ENCODE data around the gene SPEM3. TPM values are rescaled to one million over a fixed set of nuclear protein-coding genes. Genes with fewer than 3 reads are reported as not detected.

Gene SPEM3
- total and polyA plus RNA-seq, 10 donors, result not detected

DNA sequence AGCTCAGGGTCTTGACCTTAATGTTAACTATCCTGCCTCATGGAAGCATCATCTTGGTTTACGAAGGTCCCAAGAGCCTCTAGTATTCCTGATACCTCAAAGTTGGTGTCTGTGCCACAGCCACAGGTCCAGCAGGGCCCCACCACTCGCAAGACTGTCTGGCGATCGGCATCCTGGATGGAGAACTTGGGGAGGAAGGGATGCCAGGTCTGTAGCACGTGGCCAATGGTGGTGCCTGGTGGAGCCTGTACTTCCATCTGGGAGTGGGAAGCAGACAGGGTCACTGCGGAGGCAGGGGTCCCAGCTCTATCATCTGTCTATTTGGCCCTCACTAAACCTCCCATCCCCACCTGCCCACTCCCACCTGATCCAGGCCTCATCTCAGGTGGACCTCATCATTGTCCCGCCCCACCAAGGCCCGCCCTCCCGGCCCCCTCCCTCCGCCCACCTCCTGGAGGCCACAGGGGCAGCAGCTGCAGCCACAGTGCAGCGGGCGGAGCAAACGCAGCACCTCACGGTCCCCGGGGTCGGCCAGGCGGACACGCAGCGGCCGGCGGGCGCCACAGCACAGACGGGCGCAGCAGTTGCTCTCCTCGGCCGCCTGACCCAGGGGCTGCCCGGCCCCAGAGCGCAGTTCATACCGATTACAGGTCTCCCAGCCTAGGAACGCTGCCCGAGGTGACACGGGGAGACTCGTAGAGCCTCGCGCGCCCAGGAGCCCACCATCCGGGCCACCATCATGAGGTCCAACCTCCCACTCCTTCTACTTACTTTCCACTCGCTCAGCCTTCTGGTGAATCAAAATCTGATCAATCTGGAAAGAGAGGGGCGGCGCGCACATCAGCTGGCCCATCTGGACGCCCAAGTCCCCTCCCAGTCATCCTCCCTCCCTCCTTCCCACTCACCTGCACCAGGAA is 35.7 kb upstream of the SPEM3 start:
- peaks cover 0 to 53% (median 28%) of the 10 kb centered on the region in 6 donors for H3K36me3 ChIP-seq
- peak overlapping the region; percentile 77 to 94 (median 81) for H3K4me3 ChIP-seq
- no peaks in the 10 kb centered on the region for H3K9me3 ChIP-seq
- DNase-seq, result no peak
- no peaks in the 10 kb centered on the region for H3K27me3 ChIP-seq (replicated peaks in 1 of 7)
- intact Hi-C loops (cut with DNase I; ENCODE audit: low total_unique reads), result no loop called here
- peaks cover 7 to 60% (median 42%) of the 10 kb centered on the region in 6 donors for H3K4me1 ChIP-seq
- 81 to 90% (median 83%) methylated on average over 26 to 42 of the region's 42 CpGs for WGBS, 5 donors
- TF ChIP-seq, protein P1, sequence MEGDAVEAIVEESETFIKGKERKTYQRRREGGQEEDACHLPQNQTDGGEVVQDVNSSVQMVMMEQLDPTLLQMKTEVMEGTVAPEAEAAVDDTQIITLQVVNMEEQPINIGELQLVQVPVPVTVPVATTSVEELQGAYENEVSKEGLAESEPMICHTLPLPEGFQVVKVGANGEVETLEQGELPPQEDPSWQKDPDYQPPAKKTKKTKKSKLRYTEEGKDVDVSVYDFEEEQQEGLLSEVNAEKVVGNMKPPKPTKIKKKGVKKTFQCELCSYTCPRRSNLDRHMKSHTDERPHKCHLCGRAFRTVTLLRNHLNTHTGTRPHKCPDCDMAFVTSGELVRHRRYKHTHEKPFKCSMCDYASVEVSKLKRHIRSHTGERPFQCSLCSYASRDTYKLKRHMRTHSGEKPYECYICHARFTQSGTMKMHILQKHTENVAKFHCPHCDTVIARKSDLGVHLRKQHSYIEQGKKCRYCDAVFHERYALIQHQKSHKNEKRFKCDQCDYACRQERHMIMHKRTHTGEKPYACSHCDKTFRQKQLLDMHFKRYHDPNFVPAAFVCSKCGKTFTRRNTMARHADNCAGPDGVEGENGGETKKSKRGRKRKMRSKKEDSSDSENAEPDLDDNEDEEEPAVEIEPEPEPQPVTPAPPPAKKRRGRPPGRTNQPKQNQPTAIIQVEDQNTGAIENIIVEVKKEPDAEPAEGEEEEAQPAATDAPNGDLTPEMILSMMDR (IDR thresholded peaks at IDR 0.05 in 8 of 11, conservative IDR thresholded peaks at IDR 0.05 in 3 of 11), result no peak
- TF ChIP-seq POLR2A (IDR thresholded peaks at IDR 0.05), result no peak
- no peak for TF ChIP-seq POLR2AphosphoS5 (IDR thresholded peaks at IDR 0.05)
- peak overlapping the region in 7 of 8 donors; percentile 66 to 98 (median 93) for H3K27ac ChIP-seq

DNA sequence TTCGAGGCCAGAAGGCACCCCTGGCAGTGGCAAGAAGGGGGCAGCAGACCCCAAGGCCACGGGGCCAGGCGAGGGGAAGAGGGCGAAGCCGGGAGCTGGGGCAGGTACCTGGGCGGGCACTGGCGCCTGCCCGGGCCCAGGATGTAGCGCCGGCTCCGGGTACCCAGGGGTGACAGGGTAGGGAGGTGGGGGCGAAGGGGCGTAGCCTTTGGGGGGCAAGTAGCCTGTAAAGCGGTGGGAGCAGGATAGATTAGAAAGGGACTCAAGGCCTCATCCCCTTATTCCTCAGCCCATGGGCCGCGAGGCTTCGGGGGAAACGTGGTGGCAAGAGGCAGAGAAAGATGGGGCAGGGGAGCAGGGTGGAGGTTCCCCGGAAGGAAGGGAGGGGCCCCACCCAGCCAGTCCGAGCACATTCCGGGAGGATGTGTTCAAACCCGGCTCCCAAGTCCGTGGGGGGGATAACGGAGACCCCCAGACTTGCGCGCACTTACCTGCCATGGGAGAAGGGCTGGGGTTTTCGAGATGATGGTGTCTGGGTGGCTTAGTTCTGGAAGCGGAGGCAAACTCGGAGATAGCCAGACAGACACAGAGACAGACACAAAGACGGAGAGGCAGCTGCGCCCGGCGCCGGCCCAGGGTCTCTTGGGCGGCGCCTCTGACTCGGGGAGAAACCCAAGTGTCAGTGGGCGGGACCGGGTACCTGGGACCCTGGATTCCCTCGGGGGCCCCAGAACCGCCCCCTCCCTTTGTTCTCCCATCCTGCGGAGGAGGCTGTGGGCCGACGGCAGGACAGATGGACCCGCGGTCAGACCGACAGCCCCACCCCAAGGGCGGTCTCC is 34.8 kb upstream of the SPEM3 start:
- Histone ChIP-seq H3K27me3 (replicated peaks in 1 of 7) (no peaks in the 10 kb centered on the region), H3K9me3 (no peaks in the 10 kb centered on the region), H3K27ac (peak overlapping the region; percentile 66 to 98 (median 94)), H3K36me3 (peaks cover 0 to 44% (median 22%) of the 10 kb centered on the region in 6 donors), H3K4me1 (peaks cover 7 to 60% (median 42%) of the 10 kb centered on the region in 6 donors), H3K4me3 (peak overlapping the region; percentile 77 to 94 (median 81))
- TF ChIP-seq POLR2AphosphoS5 (IDR thresholded peaks at IDR 0.05) (no peak), POLR2A (IDR thresholded peaks at IDR 0.05) (no peak)
- TF ChIP-seq, protein P1 (IDR thresholded peaks at IDR 0.05 in 8 of 11, conservative IDR thresholded peaks at IDR 0.05 in 3 of 11), result no peak
- DNase-seq, result peak; percentile 84
- 3 to 13% (median 7%) methylated on average over 29 to 48 of the region's 48 CpGs for WGBS, 5 donors
- intact Hi-C loops (cut with DNase I; ENCODE audit: low total_unique reads), result no loop called here

DNA sequence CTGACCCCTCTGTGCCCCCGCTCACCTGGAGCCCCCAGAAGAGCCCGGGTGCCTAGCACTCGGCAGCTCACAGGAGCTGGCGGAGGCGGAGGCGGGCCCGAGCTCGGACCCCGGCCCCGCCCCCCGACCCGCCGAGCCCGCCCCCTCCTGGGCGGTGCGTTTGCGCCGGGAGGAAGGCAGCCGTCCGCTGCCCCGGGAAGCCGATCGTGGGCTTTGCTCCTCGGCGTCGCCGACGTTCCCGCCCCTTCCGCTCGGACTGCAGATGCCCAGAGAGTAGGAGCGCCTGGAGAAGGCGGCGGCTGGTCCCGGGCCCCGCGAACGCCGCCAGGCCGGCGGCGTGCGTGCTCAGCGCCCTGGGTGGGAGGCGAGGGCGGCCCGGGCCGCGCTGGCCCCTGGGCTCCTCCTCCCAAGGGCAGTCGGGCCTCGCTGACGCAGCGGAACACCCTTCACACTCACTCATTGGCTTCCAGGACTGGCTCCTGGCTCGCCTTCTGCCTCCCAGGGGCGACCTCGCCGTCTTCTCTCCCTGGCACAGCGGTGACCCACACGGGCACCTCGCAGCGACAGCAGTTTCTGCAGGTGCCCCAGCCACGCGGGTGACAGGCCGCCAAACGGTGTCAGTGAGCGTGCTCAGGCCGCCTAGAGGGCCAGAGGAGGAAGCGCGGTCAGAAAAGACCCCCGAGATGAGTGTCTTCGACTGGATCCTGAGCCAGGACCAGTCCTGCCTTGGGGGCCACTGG is 34.0 kb upstream of the SPEM3 start, which contains the start of gene PLSCR3:
TSS of gene PLSCR3 (minus strand) at position 74 of the 740 bp plus-strand sequence. CDS start 415 bp downstream, outside the sequence.
- 0 to 3% (median 1%) methylated on average over 18 to 71 of the region's 71 CpGs for WGBS, 5 donors
- H3K36me3 ChIP-seq, result peaks cover 0 to 36% (median 14%) of the 10 kb centered on the region in 6 donors
- intact Hi-C loops (cut with DNase I; ENCODE audit: low total_unique reads), result no loop called here
- TF ChIP-seq POLR2A (IDR thresholded peaks at IDR 0.05) (peak in 2 of 3 donors; percentile 69 to 84), POLR2AphosphoS5 (IDR thresholded peaks at IDR 0.05) (peak; percentile 96 to 97 (median 96))
- TF ChIP-seq, protein P1 (IDR thresholded peaks at IDR 0.05 in 8 of 11, conservative IDR thresholded peaks at IDR 0.05 in 3 of 11), result peak in 7 of 11 experiments; percentile 16 to 74 (median 52)
- peak within 1 kb of the TSS; percentile 77 to 94 (median 81) for H3K4me3 ChIP-seq
- peaks cover 7 to 55% (median 42%) of the 10 kb centered on the region in 6 donors for H3K4me1 ChIP-seq
- DNase-seq, result peak; percentile 97
- H3K9me3 ChIP-seq, result no peaks in the 10 kb centered on the region
- no peaks in the 10 kb centered on the region for H3K27me3 ChIP-seq (replicated peaks in 1 of 7)
- peak within 1 kb of the TSS; percentile 66 to 98 (median 94) for H3K27ac ChIP-seq

Measured in spleen (tissue), 11 donors.